RPMI8226 (cell line): ENCODE results near the gene RAB3GAP2.
"Not testable (repeated sequence)": the region's sequence is repeated elsewhere in the genome, so short reads cannot be mapped to it uniquely, and the experiment has no call there.

Source experiments
- DNase-seq: peaks from one replicate; pipeline ENCODE4 v3.0.0-alpha.2; 2015

RAB3GAP2 gene

DNA sequence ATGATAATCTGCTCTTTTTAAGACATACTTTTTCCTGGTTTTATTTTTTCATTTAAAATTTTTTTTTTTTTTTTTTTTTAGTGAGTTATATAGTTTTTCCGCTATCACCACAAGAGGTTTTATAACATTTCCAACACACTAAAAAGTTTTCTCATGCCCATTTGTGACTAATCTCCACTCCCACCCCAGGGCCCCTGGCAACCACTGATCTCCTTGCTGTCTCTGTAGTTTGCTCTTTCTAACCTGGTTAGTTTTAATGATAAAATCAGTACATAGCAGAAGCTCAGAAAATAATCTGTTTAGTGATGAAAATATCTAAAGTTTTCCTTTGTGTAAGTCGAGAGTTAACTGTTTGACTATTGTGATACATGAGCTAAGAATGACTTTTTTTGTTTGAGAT, 136.5 kb downstream of the RAB3GAP2 start:
- no peak for DNase-seq

GRCh38 chr1:220129479-220130210, 142.6 kb downstream of the RAB3GAP2 start:
- DNase-seq: no peak

- DNase-seq: no peak
Measured at GRCh38 chr1:220127076-220127475, 145.2 kb downstream of the RAB3GAP2 start.

- DNase-seq: no peak
Measured at GRCh38 chr1:220124542-220124941, 147.7 kb downstream of the RAB3GAP2 start.

DNA sequence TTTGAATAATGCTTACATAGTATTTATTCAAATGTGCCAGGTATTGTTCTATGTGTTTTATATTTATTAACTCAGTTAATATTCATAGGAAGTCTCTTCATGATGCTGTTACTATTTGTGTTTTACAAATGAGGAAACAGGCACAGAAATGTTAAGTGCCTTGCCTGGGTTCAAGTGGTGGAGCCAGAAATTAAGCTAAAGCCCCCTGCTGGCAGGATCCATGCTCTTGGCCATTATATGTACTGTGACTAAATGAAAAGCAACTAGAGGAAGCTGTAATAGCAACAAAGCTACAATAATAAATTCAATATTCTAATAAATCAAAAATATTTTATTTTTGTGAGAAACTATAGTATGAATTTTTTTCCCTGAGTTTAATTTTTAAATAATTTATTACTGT, 148.4 kb downstream of the RAB3GAP2 start:
- peak; percentile 36 for DNase-seq

DNA sequence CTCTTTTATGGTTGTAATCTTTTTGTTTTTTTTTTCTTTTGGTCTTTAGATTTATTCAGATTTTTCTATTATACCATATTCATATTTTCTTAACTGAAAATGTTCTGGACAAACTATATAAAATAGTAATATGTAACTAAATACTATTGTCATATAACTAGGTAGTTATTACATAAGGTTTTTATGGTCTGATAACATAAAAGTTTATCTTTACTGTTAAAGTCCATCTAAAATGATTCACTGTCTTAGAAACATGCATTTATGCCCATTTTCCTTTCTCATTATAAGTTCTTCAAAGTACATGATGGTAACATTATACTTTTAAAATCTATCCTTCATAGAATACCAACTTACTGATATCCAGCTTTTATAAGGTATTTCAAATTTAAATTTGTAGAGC, 149.2 kb downstream of the RAB3GAP2 start:
- no peak for DNase-seq

GRCh38 chr1:220121791-220122530, 150.3 kb downstream of the RAB3GAP2 start:
- DNase-seq: no peak

- DNase-seq: no peak
Measured at GRCh38 chr1:220119043-220119512, 153.2 kb downstream of the RAB3GAP2 start.

GRCh38 chr1:220113136-220113695, 159.0 kb downstream of the RAB3GAP2 start:
- peak; percentile 48 for DNase-seq

GRCh38 chr1:220112600-220112999, 159.7 kb downstream of the RAB3GAP2 start:
- not testable (repeated sequence) for DNase-seq

DNA sequence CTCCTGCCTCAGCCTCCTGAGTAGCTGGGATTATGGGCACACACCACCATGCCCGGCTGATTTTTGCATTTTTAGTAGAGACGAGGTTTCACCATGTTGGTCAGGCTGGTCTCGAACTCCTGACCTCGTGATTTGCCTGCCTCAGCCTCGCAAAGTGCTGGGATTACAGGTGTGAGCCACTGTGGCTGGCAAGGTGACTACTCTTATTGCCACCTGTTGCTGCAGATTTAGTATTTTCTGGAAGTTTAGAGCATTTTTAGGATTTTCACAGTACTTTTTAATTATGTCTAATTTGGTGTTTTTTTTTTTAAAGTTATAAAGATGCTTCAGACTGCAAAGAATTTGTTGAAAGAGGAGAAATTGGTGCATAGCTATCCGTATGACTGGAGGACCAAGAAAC, 161.8 kb downstream of the RAB3GAP2 start:
- DNase-seq: not testable (repeated sequence)

DNA sequence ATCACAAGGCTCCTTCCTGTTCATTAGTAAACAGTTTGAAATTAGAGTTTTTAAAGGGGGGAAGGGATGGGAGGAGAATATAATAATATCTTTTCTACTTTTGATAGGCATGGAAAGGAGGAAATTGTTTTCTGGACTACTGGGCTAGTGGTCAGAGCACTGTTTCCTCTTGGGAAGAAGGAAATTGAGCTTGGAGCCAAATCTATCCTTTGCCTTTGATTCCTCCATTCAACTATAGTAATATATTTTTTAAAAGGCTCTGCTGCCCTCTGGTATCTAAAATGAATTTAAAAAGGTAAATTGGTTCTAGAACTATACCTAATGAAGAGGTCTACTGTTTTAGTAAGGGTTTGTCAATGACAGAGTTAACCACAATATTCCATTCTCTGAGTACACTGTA, 172.4 kb downstream of the RAB3GAP2 start:
- no peak for DNase-seq
